HepG2 (cell line): ENCODE results near the gene C1orf87. TPM values are rescaled to one million over a fixed set of nuclear protein-coding genes. Genes with fewer than 3 reads are reported as not detected.

Source experiments
- ATAC-seq: fragments of 200-7000 bp; cut with Tn5 transposase; 3 replicates; pipeline ENCODE4 v1.9.1; 2020; ENCODE audit warnings: mild to moderate bottlenecking, moderate library complexity
- BruUV-seq: library from RNA; stranded (reverse); fragments of 400-500 nt; replicated peaks from 2 replicates; lab custom pipeline; 2021; lab: Mats Ljungman, UMichigan
- CTCF ChIA-PET: fragments of 300-600 bp; formaldehyde crosslinking; extraction: SDS; loops from one replicate; lab custom pipeline; 2021; ENCODE audit warnings: low total read pairs, inconsistent platforms, low intra/inter-chr PET ratio; lab: Yijun Ruan, JAX
- POLR2A ChIA-PET: fragments of 350-600 bp; sonication (Branson Sonifier 250); formaldehyde crosslinking; loops from one replicate; lab custom pipeline; 2020; ENCODE audit warnings: antibody characterized with exemption, inconsistent platforms; lab: Yijun Ruan, JAX
- DNase-seq: peaks from one replicate; pipeline ENCODE4 v3.0.0-alpha.2; 2015; ENCODE audit warnings: low spot score
- FAIRE-seq: peaks from 3 replicates; lab custom pipeline; 2011; peaks lifted over from hg19 to GRCh38; lab: Jason Lieb, UNC
- H2AFZ ChIP-seq: one replicate; pipeline ENCODE4 v1.6.1; 2011; ENCODE audit warnings: low read length, inconsistent platforms
- H3K27ac ChIP-seq: fragments of 300-600 bp; 3 replicates; pipeline ENCODE4 v1.8.0; 2011; ENCODE audit warnings: mixed run types, mild to moderate bottlenecking, mixed read lengths, low read length, inconsistent platforms; ENCODE audit not compliant: insufficient read depth; ENCODE audit errors: extremely low read length
- H3K27me3 ChIP-seq, 2 experiments: fragments of 200-600 bp in 1 of 2; 2 replicates in 1 of 2; 3 replicates in 1 of 2; pipeline versions ENCODE4 v1.6.0 to v1.8.0; 2011; ENCODE audit warnings: low read length in 2 of 2, mild to moderate bottlenecking in 2 of 2, moderate library complexity in 2 of 2, inconsistent platforms in 1 of 2; ENCODE audit not compliant: insufficient read depth in 2 of 2, control insufficient read depth in 1 of 2
- H3K36me3 ChIP-seq, 2 experiments: fragments of 200-600 bp in 1 of 2; replicated peaks in 1 of 2; 2 replicates in 1 of 2; 3 replicates in 1 of 2; pipeline versions ENCODE4 v1.5.1 to v1.8.0; 2011; ENCODE audit warnings: low read length in 2 of 2, inconsistent platforms in 1 of 2; ENCODE audit not compliant: insufficient read depth in 2 of 2, control insufficient read depth in 1 of 2
- H3K4me1 ChIP-seq: 2 replicates; pipeline ENCODE4 v1.5.1; 2012; ENCODE audit warnings: low read length, inconsistent platforms; ENCODE audit not compliant: insufficient read depth
- H3K4me2 ChIP-seq: 2 replicates; pipeline ENCODE4 v1.6.0; 2011; ENCODE audit warnings: low read depth, low read length, inconsistent platforms
- H3K4me3 ChIP-seq, 3 experiments: fragments of 200-600 bp in 1 of 3; sonication (generic), shearing (Covaris generic) in 1 of 3; replicated peaks in 1 of 3; 2 replicates each; pipeline ENCODE4 v1.5.1; 2011 to 2016; ENCODE audit warnings: low read length in 3 of 3, inconsistent platforms in 2 of 3, low read depth in 2 of 3, mild to moderate bottlenecking in 2 of 3, control low read depth in 1 of 3, mixed read lengths in 1 of 3; ENCODE audit not compliant: insufficient read depth in 1 of 3
- H3K79me2 ChIP-seq: one replicate; pipeline ENCODE4 v1.6.1; 2011; ENCODE audit warnings: low read length, inconsistent platforms; ENCODE audit not compliant: insufficient read depth
- H3K9ac ChIP-seq: 2 replicates; pipeline ENCODE4 v1.6.0; 2011; ENCODE audit warnings: mild to moderate bottlenecking, low read depth, low read length, inconsistent platforms; ENCODE audit not compliant: insufficient read depth
- H3K9me3 ChIP-seq: 2 replicates; pipeline ENCODE4 v1.5.1; 2012; ENCODE audit warnings: mild to moderate bottlenecking, low read length
- H4K20me1 ChIP-seq: 2 replicates; pipeline ENCODE4 v1.6.0; 2011; ENCODE audit warnings: inconsistent platforms, mild to moderate bottlenecking, low read length, moderate library complexity; ENCODE audit not compliant: insufficient read depth
- HNRNPLL ChIP-seq: fragments of 200-400 bp; formaldehyde crosslinking; IDR thresholded peaks from 2 replicates; pipeline ENCODE4 v1.6.1; 2017; ENCODE audit warnings: mild to moderate bottlenecking, low read depth, low read length; ENCODE audit not compliant: poor library complexity, severe bottlenecking
- MXI1 ChIP-seq: IDR thresholded peaks from 3 replicates; pipeline ENCODE4 v1.6.1; 2012; ENCODE audit warnings: low read depth, low read length, inconsistent platforms, borderline replicate concordance
- NONO ChIP-seq, 2 experiments: fragments of 450-650 bp in 1 of 2; sonication (generic) in 1 of 2; formaldehyde crosslinking in 1 of 2; IDR thresholded peaks in 1 of 2; conservative IDR thresholded peaks in 1 of 2; 2 replicates each; pipeline versions ENCODE4 v1.6.1 to v1.8.0; 2017 to 2022; ENCODE audit warnings: mild to moderate bottlenecking in 1 of 2, missing genetic modification reagents in 1 of 2, moderate library complexity in 1 of 2
- RFXANK ChIP-seq: IDR thresholded peaks from 2 replicates; pipeline ENCODE4 v1.6.1; 2016
- RFXAP ChIP-seq: sonication (generic); formaldehyde crosslinking; IDR thresholded peaks from 2 replicates; pipeline ENCODE4 v1.4.0; 2020; ENCODE audit warnings: missing genetic modification reagents, borderline replicate concordance
- ZNF24 ChIP-seq: fragments of 450-650 bp; IDR thresholded peaks from 2 replicates; pipeline ENCODE4 v1.6.1; 2017; ENCODE audit warnings: antibody characterized with exemption, mild to moderate bottlenecking
- ZNF496 ChIP-seq: sonication (generic); formaldehyde crosslinking; IDR thresholded peaks from 2 replicates; pipeline ENCODE4 v1.8.1; 2023; ENCODE audit warnings: mild to moderate bottlenecking, moderate library complexity, missing genetic modification reagents; ENCODE audit not compliant: insufficient replicate concordance
- ZNF550 ChIP-seq: sonication (generic); formaldehyde crosslinking; IDR thresholded peaks from 2 replicates; pipeline ENCODE4 v1.4.0; 2020; ENCODE audit warnings: mild to moderate bottlenecking, missing genetic modification reagents, borderline replicate concordance
- ZSCAN29 ChIP-seq: sonication (generic); formaldehyde crosslinking; conservative IDR thresholded peaks from 2 replicates; pipeline ENCODE4 v1.4.0; 2020; ENCODE audit warnings: mild to moderate bottlenecking, missing genetic modification reagents
- WGBS: methylation state at CpG from one replicate; pipeline ENCODE4 v1.1.6; 2017; ENCODE audit warnings: low lambda C conversion rate; 5-methylcytosine and 5-hydroxymethylcytosine counted together
- in situ Hi-C: cut with HindIII; loops from 2 replicates; pipeline ENCODE4 v1.10.0; 2017; ENCODE audit warnings: low pct_unique_long_range_greater_than_20kb; ENCODE audit not compliant: extremely low pct_ligation_motif_present
- intact Hi-C: fragments of 100-400 bp; cut with micrococcal nuclease; formaldehyde crosslinking; loops from one replicate; pipeline ENCODE4 v1.10.0; 2022; ENCODE audit not compliant: unreplicated experiment
- polyA plus RNA-seq, 8 experiments: library from polyadenylated mRNA; depleted of rRNA in 3 of 8; stranded (reverse) in 7 of 8; unstranded in 1 of 8; fragments of >200 nt; fragmentation: Illumina TruSeq in 4 of 8; extraction: Trizol in 4 of 8; gene quantifications; 2 replicates each; pipeline versions ENCODE4 v1.2.1 to v1.2.3, GENCODE V29; 2011 to 2016; ENCODE audit warnings: low read depth in 4 of 8, missing spikeins in 1 of 8, mixed read lengths in 1 of 8; ENCODE audit not compliant: insufficient read depth in 1 of 8
- total RNA-seq, 5 experiments: library from RNA; depleted of rRNA; stranded (reverse); fragments of >200 nt; fragmentation: Illumina TruSeq; extraction: Trizol; gene quantifications; 2 replicates each; pipeline ENCODE4 v1.2.3, GENCODE V29; 2016; ENCODE audit warnings: low read depth in 1 of 5
- TF ChIP-seq, protein P1 (sequence below): sonication (generic); formaldehyde crosslinking; IDR thresholded peaks from 2 replicates; pipeline ENCODE4 v1.4.0; 2020; ENCODE audit warnings: missing genetic modification reagents, borderline replicate concordance
- TF ChIP-seq, protein P2 (sequence below): sonication (generic); formaldehyde crosslinking; conservative IDR thresholded peaks from 2 replicates; pipeline ENCODE4 v1.8.0; 2022; ENCODE audit warnings: mild to moderate bottlenecking, moderate library complexity, missing genetic modification reagents

The C1orf87 gene
- total and polyA plus RNA-seq, 2 of the 13 experiments (the other 11 are each of a cell fraction or from before 2014, with no cell fraction given): not detected

DNA sequence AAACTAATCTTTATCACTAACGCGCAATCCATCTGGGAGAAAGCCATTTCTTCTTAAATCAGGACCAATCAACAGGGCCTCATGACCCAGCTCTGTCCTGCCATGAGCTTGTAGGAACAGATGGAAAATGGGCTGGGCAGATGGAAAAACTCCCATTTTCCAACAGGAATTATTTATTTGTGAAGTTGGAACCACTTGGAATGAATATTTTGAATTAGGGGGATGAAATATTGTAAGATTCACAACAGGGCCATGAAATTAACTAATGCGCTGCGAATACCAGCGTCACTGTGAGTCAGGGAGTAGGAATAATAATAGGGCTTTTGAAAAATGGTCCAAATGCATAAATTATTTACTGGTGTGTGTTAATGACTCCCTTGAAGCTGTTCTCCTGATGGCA is 93.9 kb downstream of the C1orf87 start:
- Histone ChIP-seq H3K27ac (no peak overlapping the region), H3K79me2 (no peaks in the 10 kb centered on the region), H4K20me1 (no peaks in the 10 kb centered on the region), H2AFZ (no peak overlapping the region), H3K9me3 (no peaks in the 10 kb centered on the region), H3K27me3 (peaks cover 0 to 15% of the 10 kb centered on the region in 2 experiments; a peak in 1 of 5 replicates), H3K36me3 (no peaks in the 10 kb centered on the region), H3K4me3 (no peak overlapping the region), H3K9ac (no peak overlapping the region), H3K4me2 (no peak overlapping the region), H3K4me1 (peaks cover 14% of the 10 kb centered on the region)
- POLR2A ChIA-PET: no interaction called here
- no TSS peak for BruUV-seq
- no peak for FAIRE-seq
- CTCF ChIA-PET: no interaction called here
- no peak for ATAC-seq
- intact Hi-C loops: loop anchor here (5.0 to 10.0 kb wide), 4 partner anchors 145 to 1063 kb away; no protein-coding TSS in a partner anchor
- TF ChIP-seq ZNF550 (CRISPR knock-in tag) (no peak), NONO (IDR thresholded peaks at IDR 0.05) (no peak), NONO (CRISPR knock-in tag; conservative IDR thresholded peaks at IDR 0.05) (no peak), HNRNPLL (no peak), RFXAP (CRISPR knock-in tag) (no peak), RFXANK (CRISPR knock-in tag) (no peak), ZNF496 (CRISPR knock-in tag) (no peak), ZNF24 (no peak), MXI1 (no peak), ZSCAN29 (CRISPR knock-in tag) (no peak)
- TF ChIP-seq, protein P1, sequence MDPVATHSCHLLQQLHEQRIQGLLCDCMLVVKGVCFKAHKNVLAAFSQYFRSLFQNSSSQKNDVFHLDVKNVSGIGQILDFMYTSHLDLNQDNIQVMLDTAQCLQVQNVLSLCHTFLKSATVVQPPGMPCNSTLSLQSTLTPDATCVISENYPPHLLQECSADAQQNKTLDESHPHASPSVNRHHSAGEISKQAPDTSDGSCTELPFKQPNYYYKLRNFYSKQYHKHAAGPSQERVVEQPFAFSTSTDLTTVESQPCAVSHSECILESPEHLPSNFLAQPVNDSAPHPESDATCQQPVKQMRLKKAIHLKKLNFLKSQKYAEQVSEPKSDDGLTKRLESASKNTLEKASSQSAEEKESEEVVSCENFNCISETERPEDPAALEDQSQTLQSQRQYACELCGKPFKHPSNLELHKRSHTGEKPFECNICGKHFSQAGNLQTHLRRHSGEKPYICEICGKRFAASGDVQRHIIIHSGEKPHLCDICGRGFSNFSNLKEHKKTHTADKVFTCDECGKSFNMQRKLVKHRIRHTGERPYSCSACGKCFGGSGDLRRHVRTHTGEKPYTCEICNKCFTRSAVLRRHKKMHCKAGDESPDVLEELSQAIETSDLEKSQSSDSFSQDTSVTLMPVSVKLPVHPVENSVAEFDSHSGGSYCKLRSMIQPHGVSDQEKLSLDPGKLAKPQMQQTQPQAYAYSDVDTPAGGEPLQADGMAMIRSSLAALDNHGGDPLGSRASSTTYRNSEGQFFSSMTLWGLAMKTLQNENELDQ (CRISPR knock-in tag): no peak
- TF ChIP-seq, protein P2, sequence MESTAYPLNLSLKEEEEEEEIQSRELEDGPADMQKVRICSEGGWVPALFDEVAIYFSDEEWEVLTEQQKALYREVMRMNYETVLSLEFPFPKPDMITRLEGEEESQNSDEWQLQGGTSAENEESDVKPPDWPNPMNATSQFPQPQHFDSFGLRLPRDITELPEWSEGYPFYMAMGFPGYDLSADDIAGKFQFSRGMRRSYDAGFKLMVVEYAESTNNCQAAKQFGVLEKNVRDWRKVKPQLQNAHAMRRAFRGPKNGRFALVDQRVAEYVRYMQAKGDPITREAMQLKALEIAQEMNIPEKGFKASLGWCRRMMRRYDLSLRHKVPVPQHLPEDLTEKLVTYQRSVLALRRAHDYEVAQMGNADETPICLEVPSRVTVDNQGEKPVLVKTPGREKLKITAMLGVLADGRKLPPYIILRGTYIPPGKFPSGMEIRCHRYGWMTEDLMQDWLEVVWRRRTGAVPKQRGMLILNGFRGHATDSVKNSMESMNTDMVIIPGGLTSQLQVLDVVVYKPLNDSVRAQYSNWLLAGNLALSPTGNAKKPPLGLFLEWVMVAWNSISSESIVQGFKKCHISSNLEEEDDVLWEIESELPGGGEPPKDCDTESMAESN (CRISPR knock-in tag): no peak
- no peak for DNase-seq
- in situ Hi-C loops: loop anchor here (10.0 kb wide), 1 partner anchor 55 kb away; the partner anchor contains the start of gene CYP2J2
- 69% methylated on average over 5 of the region's 5 CpGs for WGBS
